ENCODE data around the gene MRPS18A.

The MRPS18A gene

GRCh38 chr6:43695967-43696291 lies 8.3 kb upstream of the MRPS18A start:
- no peak for DNase-seq

GRCh38 chr6:43695215-43695966 lies 7.8 kb upstream of the MRPS18A start:
- no peak for DNase-seq

- no peak for DNase-seq
Observed at GRCh38 chr6:43689421-43689820, 1.8 kb upstream of the MRPS18A start.

GRCh38 chr6:43687079-43687436 lies 533 bp downstream of the MRPS18A start:
- DNase-seq = no peak

- no peak for DNase-seq
Observed at GRCh38 chr6:43683708-43684455, 3.7 kb downstream of the MRPS18A start.

GRCh38 chr6:43682724-43683429 lies 4.7 kb downstream of the MRPS18A start:
- no peak for DNase-seq

- DNase-seq = no peak
Observed at GRCh38 chr6:43681303-43681702, 6.3 kb downstream of the MRPS18A start.

GRCh38 chr6:43680308-43681200 lies 7.0 kb downstream of the MRPS18A start:
- no peak for DNase-seq

- no peak for DNase-seq
Observed at GRCh38 chr6:43679057-43679456, 8.5 kb downstream of the MRPS18A start.

GRCh38 chr6:43678341-43678740 lies 9.2 kb downstream of the MRPS18A start:
- DNase-seq = no peak

- DNase-seq = no peak
Observed at GRCh38 chr6:43677759-43678158, 9.8 kb downstream of the MRPS18A start.

- no peak for DNase-seq
Observed at GRCh38 chr6:43676962-43677606, 10.5 kb downstream of the MRPS18A start.

- DNase-seq = no peak
Observed at GRCh38 chr6:43674921-43675320, 12.7 kb downstream of the MRPS18A start.

- DNase-seq = no peak
Observed at GRCh38 chr6:43674291-43674690, 13.3 kb downstream of the MRPS18A start.

GRCh38 chr6:43673444-43674084 lies 14.0 kb downstream of the MRPS18A start:
- no peak for DNase-seq

GRCh38 chr6:43671801-43672690 lies 15.5 kb downstream of the MRPS18A start:
- no peak for DNase-seq

GRCh38 chr6:43671011-43671800 lies 16.4 kb downstream of the MRPS18A start:
- DNase-seq = no peak

GRCh38 chr6:43670623-43670986 lies 17.0 kb downstream of the MRPS18A start:
- no peak for DNase-seq

- DNase-seq = no peak
Observed at GRCh38 chr6:43669922-43670622, 17.5 kb downstream of the MRPS18A start.
